ENCODE results near the gene MX1.
A peak's percentile ranks its signal among the peaks of the same experiment; 100 is the strongest.
"Not testable (repeated sequence)": the region's sequence is repeated elsewhere in the genome, so short reads cannot be mapped to it uniquely, and the experiment has no call there.

Gene MX1

GRCh38 chr21:41419921-41420862 is 5.8 kb upstream of the MX1 start:
- H3K9me3 ChIP-seq (ENCODE audit: control insufficient read depth in 2 of 2, low read length in 2 of 2): no peaks in the 10 kb centered on the region
- H3K9ac ChIP-seq (ENCODE audit: low read depth in 1 of 2, low read length in 2 of 2): peak overlapping the region; percentile 80 to 84
- H3K27me3 ChIP-seq (ENCODE audit: control insufficient read depth in 2 of 2, insufficient read depth in 2 of 2, low read length in 2 of 2): no peaks in the 10 kb centered on the region
- H3K4me1 ChIP-seq (ENCODE audit: control insufficient read depth in 2 of 2, insufficient read depth in 2 of 2, low read length in 2 of 2): peaks cover 3 to 7% of the 10 kb centered on the region in 2 donors
- no peaks in the 10 kb centered on the region for H3K36me3 ChIP-seq (ENCODE audit: control insufficient read depth in 2 of 2, insufficient read depth in 2 of 2, low read length in 2 of 2)
- H3K4me3 ChIP-seq (ENCODE audit: low read length in 2 of 2): peak overlapping the region; percentile 80 to 81
- H3K27ac ChIP-seq (ENCODE audit: low read depth in 2 of 2, low read length in 2 of 2): peak overlapping the region; percentile 74 to 78

GRCh38 chr21:41420998-41421397 is 5.0 kb upstream of the MX1 start:
- not testable (repeated sequence) for H3K36me3 ChIP-seq (ENCODE audit: control insufficient read depth in 2 of 2, insufficient read depth in 2 of 2, low read length in 2 of 2); H3K27me3 ChIP-seq (ENCODE audit: control insufficient read depth in 2 of 2, insufficient read depth in 2 of 2, low read length in 2 of 2); H3K9me3 ChIP-seq (ENCODE audit: control insufficient read depth in 2 of 2, low read length in 2 of 2)
- H3K9ac ChIP-seq (ENCODE audit: low read depth in 1 of 2, low read length in 2 of 2): peak overlapping the region in 1 of 2 donors; percentile 84
- H3K4me1 ChIP-seq (ENCODE audit: control insufficient read depth in 2 of 2, insufficient read depth in 2 of 2, low read length in 2 of 2): peaks cover 5 to 12% of the 10 kb centered on the region in 2 donors
- peak overlapping the region in 1 of 2 donors; percentile 81 for H3K4me3 ChIP-seq (ENCODE audit: low read length in 2 of 2)
- H3K27ac ChIP-seq (ENCODE audit: low read depth in 2 of 2, low read length in 2 of 2): peak overlapping the region; percentile 74 to 78

- Histone ChIP-seq H3K27me3 (ENCODE audit: control insufficient read depth in 2 of 2, insufficient read depth in 2 of 2, low read length in 2 of 2) (no peaks in the 10 kb centered on the region), H3K9me3 (ENCODE audit: control insufficient read depth in 2 of 2, low read length in 2 of 2) (no peaks in the 10 kb centered on the region), H3K27ac (ENCODE audit: low read depth in 2 of 2, low read length in 2 of 2) (no peak overlapping the region), H3K4me1 (ENCODE audit: control insufficient read depth in 2 of 2, insufficient read depth in 2 of 2, low read length in 2 of 2) (peaks cover 5 to 15% of the 10 kb centered on the region in 2 donors), H3K9ac (ENCODE audit: low read depth in 1 of 2, low read length in 2 of 2) (no peak overlapping the region), H3K36me3 (ENCODE audit: control insufficient read depth in 2 of 2, insufficient read depth in 2 of 2, low read length in 2 of 2) (no peaks in the 10 kb centered on the region), H3K4me3 (ENCODE audit: low read length in 2 of 2) (no peak overlapping the region)
These were observed 3.3 kb upstream of the MX1 start for GRCh38 chr21:41422546-41423304.

- H3K27me3 ChIP-seq (ENCODE audit: control insufficient read depth in 2 of 2, insufficient read depth in 2 of 2, low read length in 2 of 2); H3K9me3 ChIP-seq (ENCODE audit: control insufficient read depth in 2 of 2, low read length in 2 of 2); H3K27ac ChIP-seq (ENCODE audit: low read depth in 2 of 2, low read length in 2 of 2); H3K36me3 ChIP-seq (ENCODE audit: control insufficient read depth in 2 of 2, insufficient read depth in 2 of 2, low read length in 2 of 2); H3K9ac ChIP-seq (ENCODE audit: low read depth in 1 of 2, low read length in 2 of 2); H3K4me3 ChIP-seq (ENCODE audit: low read length in 2 of 2): not testable (repeated sequence)
- H3K4me1 ChIP-seq (ENCODE audit: control insufficient read depth in 2 of 2, insufficient read depth in 2 of 2, low read length in 2 of 2): peaks cover 5 to 15% of the 10 kb centered on the region in 2 donors
These were observed 2.8 kb upstream of the MX1 start for GRCh38 chr21:41423305-41423636.

GRCh38 chr21:41425588-41425953 is 468 bp upstream of the MX1 start:
- peak overlapping the region; percentile 38 to 51 for H3K27ac ChIP-seq (ENCODE audit: low read depth in 2 of 2, low read length in 2 of 2)
- peaks cover 2 to 10% of the 10 kb centered on the region in 2 donors for H3K4me1 ChIP-seq (ENCODE audit: control insufficient read depth in 2 of 2, insufficient read depth in 2 of 2, low read length in 2 of 2)
- H3K4me3 ChIP-seq (ENCODE audit: low read length in 2 of 2): peak overlapping the region; percentile 80 to 87
- peak overlapping the region; percentile 77 to 80 for H3K9ac ChIP-seq (ENCODE audit: low read depth in 1 of 2, low read length in 2 of 2)
- no peaks in the 10 kb centered on the region for H3K27me3 ChIP-seq (ENCODE audit: control insufficient read depth in 2 of 2, insufficient read depth in 2 of 2, low read length in 2 of 2)
- peaks cover 0 to 2% of the 10 kb centered on the region in 2 donors for H3K36me3 ChIP-seq (ENCODE audit: control insufficient read depth in 2 of 2, insufficient read depth in 2 of 2, low read length in 2 of 2)
- no peaks in the 10 kb centered on the region for H3K9me3 ChIP-seq (ENCODE audit: control insufficient read depth in 2 of 2, low read length in 2 of 2)

GRCh38 chr21:41426676-41427404 is 801 bp downstream of the MX1 start:
- peaks cover 5 to 8% of the 10 kb centered on the region in 2 donors for H3K4me1 ChIP-seq (ENCODE audit: control insufficient read depth in 2 of 2, insufficient read depth in 2 of 2, low read length in 2 of 2)
- peak overlapping the region in 1 of 2 donors; percentile 80 for H3K9ac ChIP-seq (ENCODE audit: low read depth in 1 of 2, low read length in 2 of 2)
- H3K36me3 ChIP-seq (ENCODE audit: control insufficient read depth in 2 of 2, insufficient read depth in 2 of 2, low read length in 2 of 2): peaks cover 2 to 3% of the 10 kb centered on the region in 2 donors
- no peaks in the 10 kb centered on the region for H3K27me3 ChIP-seq (ENCODE audit: control insufficient read depth in 2 of 2, insufficient read depth in 2 of 2, low read length in 2 of 2)
- H3K9me3 ChIP-seq (ENCODE audit: control insufficient read depth in 2 of 2, low read length in 2 of 2): no peaks in the 10 kb centered on the region
- peak overlapping the region in 1 of 2 donors; percentile 22 for H3K27ac ChIP-seq (ENCODE audit: low read depth in 2 of 2, low read length in 2 of 2)
- H3K4me3 ChIP-seq (ENCODE audit: low read length in 2 of 2): peak overlapping the region; percentile 80 to 87

GRCh38 chr21:41427556-41427955 is 1.5 kb downstream of the MX1 start:
- H3K27me3 ChIP-seq (ENCODE audit: control insufficient read depth in 2 of 2, insufficient read depth in 2 of 2, low read length in 2 of 2): no peaks in the 10 kb centered on the region
- H3K9me3 ChIP-seq (ENCODE audit: control insufficient read depth in 2 of 2, low read length in 2 of 2): no peaks in the 10 kb centered on the region
- peaks cover 12 to 15% of the 10 kb centered on the region in 2 donors for H3K4me1 ChIP-seq (ENCODE audit: control insufficient read depth in 2 of 2, insufficient read depth in 2 of 2, low read length in 2 of 2)
- H3K9ac ChIP-seq (ENCODE audit: low read depth in 1 of 2, low read length in 2 of 2): no peak overlapping the region
- H3K4me3 ChIP-seq (ENCODE audit: low read length in 2 of 2): peak overlapping the region in 1 of 2 donors; percentile 87
- no peak overlapping the region for H3K27ac ChIP-seq (ENCODE audit: low read depth in 2 of 2, low read length in 2 of 2)
- H3K36me3 ChIP-seq (ENCODE audit: control insufficient read depth in 2 of 2, insufficient read depth in 2 of 2, low read length in 2 of 2): peaks cover 2 to 6% of the 10 kb centered on the region in 2 donors

GRCh38 chr21:41428311-41428710 is 2.3 kb downstream of the MX1 start:
- Histone ChIP-seq H3K9ac (ENCODE audit: low read depth in 1 of 2, low read length in 2 of 2) (no peak overlapping the region), H3K9me3 (ENCODE audit: control insufficient read depth in 2 of 2, low read length in 2 of 2) (no peaks in the 10 kb centered on the region), H3K4me1 (ENCODE audit: control insufficient read depth in 2 of 2, insufficient read depth in 2 of 2, low read length in 2 of 2) (peaks cover 18 to 21% of the 10 kb centered on the region in 2 donors), H3K27ac (ENCODE audit: low read depth in 2 of 2, low read length in 2 of 2) (no peak overlapping the region), H3K27me3 (ENCODE audit: control insufficient read depth in 2 of 2, insufficient read depth in 2 of 2, low read length in 2 of 2) (no peaks in the 10 kb centered on the region), H3K4me3 (ENCODE audit: low read length in 2 of 2) (no peak overlapping the region), H3K36me3 (ENCODE audit: control insufficient read depth in 2 of 2, insufficient read depth in 2 of 2, low read length in 2 of 2) (peaks cover 2 to 11% of the 10 kb centered on the region in 2 donors)

GRCh38 chr21:41428847-41429246 is 2.8 kb downstream of the MX1 start:
- Histone ChIP-seq H3K36me3 (ENCODE audit: control insufficient read depth in 2 of 2, insufficient read depth in 2 of 2, low read length in 2 of 2) (peaks cover 2 to 11% of the 10 kb centered on the region in 2 donors), H3K27me3 (ENCODE audit: control insufficient read depth in 2 of 2, insufficient read depth in 2 of 2, low read length in 2 of 2) (no peaks in the 10 kb centered on the region), H3K27ac (ENCODE audit: low read depth in 2 of 2, low read length in 2 of 2) (no peak overlapping the region), H3K4me1 (ENCODE audit: control insufficient read depth in 2 of 2, insufficient read depth in 2 of 2, low read length in 2 of 2) (peaks cover 20 to 27% of the 10 kb centered on the region in 2 donors), H3K9me3 (ENCODE audit: control insufficient read depth in 2 of 2, low read length in 2 of 2) (no peaks in the 10 kb centered on the region), H3K4me3 (ENCODE audit: low read length in 2 of 2) (no peak overlapping the region), H3K9ac (ENCODE audit: low read depth in 1 of 2, low read length in 2 of 2) (no peak overlapping the region)

Data from mucosa of rectum (tissue), 2 donors.